Small intestine (tissue), 7 donors: ENCODE data around the gene MTR. TPM values are rescaled to one million over a fixed set of nuclear protein-coding genes. Genes with fewer than 3 reads are reported as not detected.

Experiments
- DNase-seq, 2 donors: peaks; one replicate each; pipeline versions ENCODE4 v3.0.0 to v3.0.0-alpha.2; 2013
- FAIRE-seq: peaks from 2 replicates; lab custom pipeline; 2012; peaks lifted over from hg19 to GRCh38; lab: Jason Lieb, UNC
- H3K27ac ChIP-seq, 3 donors: one replicate each; pipeline ENCODE4 v1.5.1; 2013; ENCODE audit warnings: low read length in 2 of 3, mild to moderate bottlenecking in 2 of 3, control low read depth in 1 of 3, inconsistent platforms in 1 of 3, low read depth in 1 of 3, moderate library complexity in 1 of 3
- H3K27me3 ChIP-seq, 3 donors: one replicate each; pipeline ENCODE4 v1.6.1; 2013; ENCODE audit warnings: low read length in 3 of 3, inconsistent platforms in 1 of 3; ENCODE audit not compliant: control insufficient read depth in 3 of 3, insufficient read depth in 3 of 3
- H3K36me3 ChIP-seq, 3 donors: one replicate each; pipeline ENCODE4 v1.6.1; 2013; ENCODE audit warnings: low read length in 3 of 3, inconsistent platforms in 1 of 3, low read depth in 1 of 3, mild to moderate bottlenecking in 1 of 3, moderate library complexity in 1 of 3; ENCODE audit not compliant: control insufficient read depth in 3 of 3, insufficient read depth in 2 of 3
- H3K4me1 ChIP-seq, 3 donors: one replicate each; pipeline ENCODE4 v1.6.1; 2013; ENCODE audit warnings: low read length in 2 of 3, inconsistent platforms in 1 of 3, low read depth in 1 of 3, mild to moderate bottlenecking in 1 of 3, moderate library complexity in 1 of 3; ENCODE audit not compliant: control insufficient read depth in 3 of 3, insufficient read depth in 2 of 3
- H3K4me3 ChIP-seq, 3 donors: one replicate each; pipeline ENCODE4 v1.5.1; 2013; ENCODE audit warnings: low read length in 3 of 3, control low read depth in 1 of 3, inconsistent platforms in 1 of 3, low read depth in 1 of 3, mild to moderate bottlenecking in 1 of 3, moderate library complexity in 1 of 3
- H3K9me3 ChIP-seq, 2 donors: one replicate each; pipeline ENCODE4 v1.6.1; 2013; ENCODE audit warnings: low read depth in 1 of 2, low read length in 1 of 2; ENCODE audit not compliant: control insufficient read depth in 2 of 2, insufficient read depth in 1 of 2
- WGBS, 3 donors: extraction: QIAGEN DNeasy Blood & Tissue Kit; methylation state at CpG; one replicate each; pipeline ENCODE4 v1.1.7; 2013; 5-methylcytosine and 5-hydroxymethylcytosine counted together
- polyA plus RNA-seq, 4 donors: library from polyadenylated mRNA; stranded (reverse) in 3 of 4; unstranded in 1 of 4; fragments of 200-250 nt in 3 of 4; fragments of 120-200 nt in 1 of 4; gene quantifications; one replicate each; pipeline versions ENCODE4 v1.2.1 to v1.2.3, GENCODE V29; 2013
- donor health status: healthy with polysubstance abuse.
- donor health status: control.
- donor health status: control.
- donor health status: Bipolar disorder and iron deficiency.
- donor health status: healthy.

Gene MTR
- polyA plus RNA-seq, 4 donors = 2.2 to 17.8 (median 4.5) TPM

DNA sequence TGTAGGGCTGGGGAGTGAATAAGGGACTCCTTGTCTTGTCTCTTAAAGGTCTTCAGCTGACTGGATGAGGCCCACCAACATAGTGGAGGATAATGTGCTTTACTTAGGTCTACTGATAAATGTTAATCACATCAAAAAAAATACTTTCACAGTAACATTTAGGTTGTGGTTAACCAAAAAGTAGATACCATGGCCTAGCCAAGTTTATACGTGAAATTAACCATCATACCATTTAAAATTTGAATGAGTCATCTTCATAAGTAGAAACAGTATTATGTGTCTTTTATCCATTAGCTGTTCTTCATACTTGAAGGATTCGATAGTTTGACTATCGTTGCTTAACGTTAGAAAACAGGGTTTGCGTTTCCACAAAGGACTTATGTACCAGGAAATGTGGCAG, 80.9 kb downstream of the MTR start:
- no peaks in the 10 kb centered on the region for H3K4me1 ChIP-seq
- peaks cover 6 to 13% (median 8%) of the 10 kb centered on the region in 3 donors for H3K36me3 ChIP-seq
- no peaks in the 10 kb centered on the region for H3K27me3 ChIP-seq
- FAIRE-seq = no peak
- no peak for DNase-seq
- H3K27ac ChIP-seq = no peak overlapping the region
- WGBS, 3 donors = 89 to 92% (median 90%) methylated on average over 5 of the region's 5 CpGs
- H3K9me3 ChIP-seq = no peaks in the 10 kb centered on the region
- no peak overlapping the region for H3K4me3 ChIP-seq

DNA sequence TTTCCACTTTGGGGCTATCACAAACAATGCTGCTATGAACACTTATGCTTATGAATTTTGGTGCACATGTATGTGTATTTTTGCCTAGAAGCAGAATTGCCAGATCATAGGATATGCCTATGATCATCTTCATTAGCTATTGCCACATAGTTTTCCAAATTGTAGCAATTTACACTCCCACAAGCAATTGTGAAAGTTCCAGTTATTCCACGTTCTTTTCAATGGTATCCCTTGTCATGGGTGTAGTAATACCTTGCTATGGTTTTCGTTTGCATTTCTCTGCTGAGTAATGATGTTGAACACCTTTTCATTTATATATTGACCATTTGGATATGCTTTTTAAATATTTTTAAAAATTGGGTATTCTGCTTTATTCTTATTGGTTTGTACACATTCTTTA, 82.6 kb downstream of the MTR start:
- H3K4me1 ChIP-seq = no peaks in the 10 kb centered on the region
- no peak overlapping the region for H3K4me3 ChIP-seq
- whole genome bisulfite sequencing, 3 donors = 92 to 94% (median 92%) methylated on average over 2 of the region's 2 CpGs
- DNase-seq (no peak), FAIRE-seq (no peak)
- no peaks in the 10 kb centered on the region for H3K27me3 ChIP-seq
- no peak overlapping the region for H3K27ac ChIP-seq
- no peaks in the 10 kb centered on the region for H3K9me3 ChIP-seq
- H3K36me3 ChIP-seq = peaks cover 6 to 12% (median 8%) of the 10 kb centered on the region in 3 donors

DNA sequence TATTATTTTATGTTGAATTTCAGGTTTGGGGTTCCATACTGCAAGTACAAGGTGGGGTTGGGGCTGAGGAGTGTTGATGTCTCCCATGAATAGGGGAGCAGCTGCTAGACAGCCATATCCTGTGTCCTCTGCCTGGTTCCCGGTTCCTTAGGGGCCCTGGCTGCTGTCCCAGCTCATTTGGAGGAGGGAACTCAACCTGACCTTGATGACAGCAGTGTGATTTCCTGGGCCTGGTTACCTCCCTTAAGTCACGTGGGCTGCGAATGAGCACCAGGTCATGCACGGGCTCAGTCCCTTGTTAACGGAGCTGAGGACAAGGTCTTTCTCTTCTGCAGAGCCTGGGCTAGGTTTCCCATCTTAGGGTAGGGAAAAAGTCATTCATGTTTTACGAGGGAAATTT, 85.1 kb downstream of the MTR start:
- no peak for DNase-seq

DNA sequence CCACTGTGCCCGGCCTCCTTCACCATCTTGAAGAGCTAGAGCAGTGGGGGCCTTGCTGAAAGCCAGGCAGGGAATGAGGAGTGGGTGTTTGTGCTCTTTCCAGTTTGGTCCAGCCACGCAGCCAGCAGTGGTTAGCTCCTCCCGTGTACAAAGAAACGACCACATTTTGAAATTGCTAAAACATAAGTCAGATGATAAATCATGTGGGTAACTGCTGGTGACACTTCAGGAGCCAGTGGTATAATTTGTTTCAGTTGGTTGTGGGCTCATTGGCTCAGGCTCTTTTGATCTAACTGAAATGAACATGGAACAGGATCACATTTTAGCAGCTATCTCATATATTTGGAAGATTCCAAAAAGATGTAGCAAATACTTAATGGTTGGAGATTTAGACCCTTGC, 87.6 kb downstream of the MTR start:
- H3K4me3 ChIP-seq = no peak overlapping the region
- no peaks in the 10 kb centered on the region for H3K9me3 ChIP-seq
- H3K36me3 ChIP-seq = peaks cover 3 to 26% (median 9%) of the 10 kb centered on the region in 3 donors
- H3K27ac ChIP-seq = no peak overlapping the region
- H3K4me1 ChIP-seq = no peaks in the 10 kb centered on the region
- FAIRE-seq (no peak), DNase-seq (no peak)
- 68 to 90% (median 85%) methylated on average over 4 of the region's 4 CpGs for WGBS, 3 donors
- H3K27me3 ChIP-seq = no peaks in the 10 kb centered on the region

More for the DNA sequence above, 85.1 kb downstream of the MTR start:
- Histone ChIP-seq H3K9me3 (no peaks in the 10 kb centered on the region), H3K27ac (no peak overlapping the region), H3K4me1 (no peaks in the 10 kb centered on the region), H3K27me3 (no peaks in the 10 kb centered on the region), H3K36me3 (peaks cover 5 to 15% (median 5%) of the 10 kb centered on the region in 3 donors), H3K4me3 (no peak overlapping the region)
- 82 to 89% (median 85%) methylated on average over 6 of the region's 6 CpGs for WGBS, 3 donors
- FAIRE-seq = no peak

DNA sequence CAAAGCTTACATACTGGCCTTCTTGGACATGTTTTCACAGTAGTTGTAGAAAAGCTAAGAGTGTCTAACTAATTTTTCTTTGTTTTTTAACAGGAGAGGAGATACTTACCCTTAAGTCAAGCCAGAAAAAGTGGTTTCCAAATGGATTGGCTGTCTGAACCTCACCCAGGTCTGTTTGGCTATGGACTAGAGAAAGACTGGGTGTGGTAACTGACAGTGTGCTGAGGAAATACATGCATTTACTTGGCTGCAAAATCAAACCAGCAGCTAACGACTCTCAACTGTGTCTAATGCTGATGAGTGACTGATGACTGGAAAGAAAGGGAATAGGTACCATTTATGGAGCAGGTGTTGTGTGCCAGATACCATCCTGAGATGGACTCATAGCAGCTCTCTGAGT, 91.1 kb downstream of the MTR start:
- no peaks in the 10 kb centered on the region for H3K4me1 ChIP-seq
- no peak for FAIRE-seq
- H3K27ac ChIP-seq = no peak overlapping the region
- 77 to 83% (median 79%) methylated on average over 1 of the region's 1 CpG for WGBS, 3 donors
- H3K27me3 ChIP-seq = no peaks in the 10 kb centered on the region
- no peak for DNase-seq
- no peaks in the 10 kb centered on the region for H3K9me3 ChIP-seq
- no peak overlapping the region for H3K4me3 ChIP-seq
- peaks cover 5 to 43% (median 22%) of the 10 kb centered on the region in 3 donors for H3K36me3 ChIP-seq

DNA sequence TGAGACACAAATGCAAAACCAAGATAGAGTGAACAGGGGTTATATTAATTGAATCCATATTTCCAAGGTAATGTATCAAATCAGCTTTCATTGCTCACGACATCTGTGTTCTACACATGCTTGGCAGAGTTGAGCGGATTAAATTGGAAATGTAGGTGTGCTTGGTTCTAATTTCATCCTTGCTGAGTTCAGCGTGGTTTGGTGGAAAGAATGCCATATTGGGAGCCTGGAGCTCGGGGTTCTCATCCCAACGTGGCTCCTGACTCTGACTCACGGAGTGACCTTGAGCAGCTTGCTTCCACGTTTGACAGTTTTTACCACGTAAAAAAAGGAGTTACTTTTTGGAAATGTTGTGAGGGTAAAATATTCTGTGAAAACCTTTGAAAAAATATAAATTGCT, 92.0 kb downstream of the MTR start:
- H3K9me3 ChIP-seq = no peaks in the 10 kb centered on the region
- peaks cover 9 to 47% (median 27%) of the 10 kb centered on the region in 3 donors for H3K36me3 ChIP-seq
- DNase-seq (no peak), FAIRE-seq (no peak)
- no peaks in the 10 kb centered on the region for H3K27me3 ChIP-seq
- no peak overlapping the region for H3K27ac ChIP-seq
- 90 to 92% (median 91%) methylated on average over 8 of the region's 8 CpGs for WGBS, 3 donors
- no peaks in the 10 kb centered on the region for H3K4me1 ChIP-seq
- no peak overlapping the region for H3K4me3 ChIP-seq

DNA sequence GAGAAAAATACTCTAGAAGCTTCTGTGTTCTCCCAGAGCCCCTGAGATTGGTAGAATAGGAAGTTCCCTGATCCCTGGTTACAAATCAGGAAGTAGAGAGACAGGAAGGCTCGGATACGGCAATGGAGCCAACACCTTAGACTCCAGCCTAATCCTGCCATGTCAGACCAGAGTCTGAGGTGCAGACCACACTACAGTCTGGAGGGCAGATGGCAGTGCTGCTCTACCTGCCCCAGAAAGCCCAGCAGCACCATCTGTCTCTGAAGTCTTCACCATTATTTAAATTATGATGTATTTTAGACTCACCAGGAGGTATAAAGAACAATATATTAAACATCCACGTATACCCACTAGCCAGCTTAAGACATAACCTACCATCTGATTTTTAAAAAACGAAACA, 93.0 kb downstream of the MTR start:
- Histone ChIP-seq H3K9me3 (no peaks in the 10 kb centered on the region), H3K27me3 (no peaks in the 10 kb centered on the region), H3K4me1 (no peaks in the 10 kb centered on the region), H3K27ac (no peak overlapping the region), H3K36me3 (peaks cover 15 to 56% (median 34%) of the 10 kb centered on the region in 3 donors), H3K4me3 (no peak overlapping the region)
- DNase-seq (no peak), FAIRE-seq (no peak)
- WGBS, 3 donors = 86 to 96% (median 96%) methylated on average over 4 of the region's 4 CpGs

DNA sequence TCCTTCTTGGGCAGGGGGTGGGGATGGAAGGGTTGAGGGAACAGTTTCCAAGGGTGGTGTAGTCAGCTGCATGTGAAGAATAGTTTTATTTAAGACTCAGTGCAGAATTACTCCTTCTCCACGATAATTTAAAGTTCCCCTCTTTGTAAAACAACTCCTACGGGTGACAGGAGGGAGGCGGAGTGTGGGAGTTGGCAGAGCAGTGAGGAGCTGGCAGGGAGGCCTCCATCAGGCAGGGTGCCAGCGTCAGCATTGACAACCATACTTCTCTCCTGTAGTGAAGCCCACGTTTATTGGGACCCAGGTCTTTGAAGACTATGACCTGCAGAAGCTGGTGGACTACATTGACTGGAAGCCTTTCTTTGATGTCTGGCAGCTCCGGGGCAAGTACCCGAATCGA, 93.8 kb downstream of the MTR start:
- H3K9me3 ChIP-seq = no peaks in the 10 kb centered on the region
- DNase-seq = no peak
- no peaks in the 10 kb centered on the region for H3K4me1 ChIP-seq
- FAIRE-seq = no peak
- H3K27ac ChIP-seq = no peak overlapping the region
- no peaks in the 10 kb centered on the region for H3K27me3 ChIP-seq
- 80 to 82% (median 82%) methylated on average over 8 of the region's 8 CpGs for WGBS, 3 donors
- H3K36me3 ChIP-seq = peaks cover 15 to 61% (median 34%) of the 10 kb centered on the region in 3 donors
- H3K4me3 ChIP-seq = no peak overlapping the region
